ENCODE measurements around the gene ZBTB11.
"Not testable (repeated sequence)": the region's sequence is repeated elsewhere in the genome, so short reads cannot be mapped to it uniquely, and the experiment has no call there.

Gene ZBTB11

GRCh38 chr3:101691685-101692671 is 15.0 kb upstream of the ZBTB11 start:
- not testable (repeated sequence) for DNase-seq (ENCODE audit: low read depth)

- DNase-seq (ENCODE audit: low read depth): no peak
These were observed 14.0 kb upstream of the ZBTB11 start for GRCh38 chr3:101690972-101691371.

- no peak for DNase-seq (ENCODE audit: low read depth)
These were observed 12.4 kb upstream of the ZBTB11 start for GRCh38 chr3:101689286-101689685.

- no peak for DNase-seq (ENCODE audit: low read depth)
These were observed 10.4 kb upstream of the ZBTB11 start for GRCh38 chr3:101687142-101687931.

- DNase-seq (ENCODE audit: low read depth): no peak
These were observed 9.0 kb upstream of the ZBTB11 start for GRCh38 chr3:101685870-101686307.

GRCh38 chr3:101685050-101685400 is 8.1 kb upstream of the ZBTB11 start:
- no peak for DNase-seq (ENCODE audit: low read depth)

- DNase-seq (ENCODE audit: low read depth): no peak
These were observed 3.5 kb upstream of the ZBTB11 start for GRCh38 chr3:101680466-101680865.

- DNase-seq (ENCODE audit: low read depth): not testable (repeated sequence)
These were observed 1.9 kb upstream of the ZBTB11 start for GRCh38 chr3:101678837-101679236.

GRCh38 chr3:101677436-101678286 is 729 bp upstream of the ZBTB11 start:
- no peak for DNase-seq (ENCODE audit: low read depth)

GRCh38 chr3:101676216-101676764 is 642 bp downstream of the ZBTB11 start:
- peak; percentile 94 for DNase-seq (ENCODE audit: low read depth)

- no peak for DNase-seq (ENCODE audit: low read depth)
These were observed 1.2 kb downstream of the ZBTB11 start for GRCh38 chr3:101675709-101676215.

GRCh38 chr3:101674518-101674917 is 2.4 kb downstream of the ZBTB11 start:
- no peak for DNase-seq (ENCODE audit: low read depth)

GRCh38 chr3:101673953-101674352 is 3.0 kb downstream of the ZBTB11 start:
- DNase-seq (ENCODE audit: low read depth): no peak

- DNase-seq (ENCODE audit: low read depth): no peak
These were observed 5.9 kb downstream of the ZBTB11 start for GRCh38 chr3:101671014-101671413.

- no peak for DNase-seq (ENCODE audit: low read depth)
These were observed 9.1 kb downstream of the ZBTB11 start for GRCh38 chr3:101667844-101668243.

- no peak for DNase-seq (ENCODE audit: low read depth)
These were observed 9.6 kb downstream of the ZBTB11 start for GRCh38 chr3:101667331-101667730.

- DNase-seq (ENCODE audit: low read depth): no peak
These were observed 11.1 kb downstream of the ZBTB11 start for GRCh38 chr3:101665851-101666250.

GRCh38 chr3:101665357-101665756 is 11.6 kb downstream of the ZBTB11 start:
- no peak for DNase-seq (ENCODE audit: low read depth)

- no peak for DNase-seq (ENCODE audit: low read depth)
These were observed 16.2 kb downstream of the ZBTB11 start for GRCh38 chr3:101660714-101661113.

GRCh38 chr3:101656651-101657050 is 20.3 kb downstream of the ZBTB11 start:
- DNase-seq (ENCODE audit: low read depth): no peak

GRCh38 chr3:101646726-101647125 is 30.2 kb downstream of the ZBTB11 start:
- no peak for DNase-seq (ENCODE audit: low read depth)
